NCI-H1930 (cell line): Measurements from ENCODE around the gene ZXDC.

Experiments used
- DNase-seq, 2 experiments: peaks; one replicate each; lab custom pipeline; 2025; lab: John Stamatoyannopoulos, UW

The ZXDC gene

DNA sequence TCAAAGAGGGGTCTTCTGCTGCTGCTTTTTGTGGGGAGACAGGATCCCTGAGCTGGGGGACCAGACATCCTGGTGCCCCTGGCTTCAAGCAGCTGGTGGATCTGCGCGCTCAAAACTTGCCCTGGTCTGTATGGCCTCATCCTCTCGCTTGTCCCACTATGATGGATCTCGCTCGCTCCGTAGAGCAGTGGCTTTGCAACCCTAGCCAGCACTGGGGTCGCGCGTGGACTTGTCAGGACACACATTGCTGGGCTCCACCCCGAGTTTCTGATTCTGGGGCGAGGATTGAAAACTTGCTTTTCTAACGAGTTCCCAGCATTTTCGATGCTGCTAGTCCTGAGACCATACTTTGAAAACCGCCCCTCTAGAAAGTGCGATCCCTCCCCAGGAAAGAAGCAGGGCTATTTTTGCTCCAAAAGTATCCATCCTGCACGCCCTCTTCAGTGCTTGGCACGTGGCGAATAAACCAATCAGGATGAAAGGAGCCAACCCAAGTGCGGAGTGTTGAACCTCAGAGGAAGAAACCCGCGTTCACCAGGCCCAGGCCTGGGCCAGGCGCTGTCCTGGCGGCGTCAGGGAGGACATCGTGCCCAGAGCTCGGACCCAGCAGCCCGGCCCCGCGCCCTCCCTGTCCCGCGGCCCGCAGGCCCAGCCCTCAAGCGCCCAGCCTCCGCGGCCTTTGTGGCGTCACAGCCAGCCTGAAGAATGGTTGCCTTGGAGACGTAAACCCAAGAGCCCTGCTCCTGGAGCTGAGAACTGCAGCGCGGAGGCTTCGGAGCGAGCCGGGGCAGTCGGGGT, 81.3 kb downstream of the ZXDC start, which contains the start of gene CFAP100:
Gene CFAP100 (plus strand): TSS at position 731 of the 798 bp plus-strand sequence. CDS start 1,092 bp downstream, outside the sequence.
- DNase-seq, result peak; percentile 45 to 56

DNA sequence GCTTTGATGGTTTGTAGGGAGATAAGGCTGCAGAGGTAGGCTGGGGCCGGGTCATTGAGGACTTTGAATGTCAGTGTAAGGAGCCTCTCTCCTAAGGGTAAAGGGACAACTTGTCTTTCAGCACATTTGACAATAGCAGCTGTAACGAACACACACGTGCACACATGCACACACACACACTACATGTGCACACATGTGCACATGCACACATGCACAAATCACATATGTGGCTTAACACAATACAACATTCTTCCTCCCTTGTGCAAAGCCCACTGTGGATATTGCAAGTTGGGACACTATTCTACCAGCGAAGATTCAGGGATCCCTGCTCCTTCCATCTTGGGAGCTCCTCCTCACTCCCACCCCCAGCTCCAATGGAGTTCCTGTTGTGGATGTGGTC, 82.1 kb downstream of the ZXDC start:
- DNase-seq, result no peak

DNA sequence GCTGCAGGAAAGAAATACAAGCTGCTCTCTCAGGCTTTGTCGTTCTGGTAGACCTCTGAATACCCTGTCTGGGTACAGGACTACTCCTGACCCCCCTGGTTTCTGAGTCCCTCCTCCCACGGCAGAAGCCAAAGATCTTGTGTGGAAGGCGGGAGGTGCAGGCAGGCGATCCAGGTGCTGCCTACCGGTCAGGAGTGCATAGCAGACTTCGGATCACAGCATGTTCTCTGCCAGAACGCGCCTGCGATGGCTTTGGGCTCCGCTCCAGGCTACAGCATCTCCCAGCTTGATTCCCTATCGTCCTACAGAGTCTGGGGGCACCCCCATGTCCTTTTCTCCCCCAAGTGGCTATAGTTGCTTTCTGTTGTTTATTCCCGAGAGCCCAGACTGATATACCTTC, 83.4 kb downstream of the ZXDC start:
- DNase-seq, result no peak

DNA sequence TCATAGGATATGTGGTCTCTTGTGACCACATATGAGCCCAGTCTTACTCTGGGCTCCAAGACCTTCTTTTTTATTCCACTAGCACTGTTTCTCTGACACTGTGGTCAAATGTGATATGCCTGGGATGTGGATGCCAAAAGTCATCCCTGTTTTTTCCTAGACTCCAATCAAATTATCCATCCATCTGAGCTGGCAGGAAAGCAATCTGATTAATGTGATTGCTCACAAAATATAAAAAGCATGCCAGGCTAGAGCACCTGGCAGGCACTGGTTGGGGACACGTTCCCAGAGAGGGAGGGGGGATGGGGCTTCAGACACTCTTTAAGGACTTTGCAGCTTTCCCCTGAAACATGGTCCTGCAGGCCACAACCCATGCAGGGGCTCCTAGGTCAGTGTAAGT, 84.1 kb downstream of the ZXDC start:
- no peak for DNase-seq

DNA sequence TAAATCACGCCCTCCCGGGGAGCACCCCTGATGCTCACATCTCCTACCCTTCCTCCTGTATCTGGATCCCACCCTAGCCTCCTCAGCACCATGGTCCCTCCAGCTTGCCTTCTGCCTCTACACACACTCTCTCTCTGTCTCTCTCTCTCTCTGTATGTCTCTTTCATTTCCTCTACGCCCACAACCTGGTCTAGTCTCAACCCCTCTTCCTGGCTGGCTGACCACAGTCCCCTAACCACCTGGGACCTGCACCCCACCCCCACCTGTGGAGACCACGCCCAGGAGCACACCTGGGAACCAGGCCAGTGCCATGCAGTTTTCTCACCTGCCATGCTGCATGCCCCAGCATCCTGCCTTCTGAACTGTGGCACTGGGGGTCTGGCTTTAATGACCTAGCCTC, 84.9 kb downstream of the ZXDC start:
- DNase-seq, result no peak

DNA sequence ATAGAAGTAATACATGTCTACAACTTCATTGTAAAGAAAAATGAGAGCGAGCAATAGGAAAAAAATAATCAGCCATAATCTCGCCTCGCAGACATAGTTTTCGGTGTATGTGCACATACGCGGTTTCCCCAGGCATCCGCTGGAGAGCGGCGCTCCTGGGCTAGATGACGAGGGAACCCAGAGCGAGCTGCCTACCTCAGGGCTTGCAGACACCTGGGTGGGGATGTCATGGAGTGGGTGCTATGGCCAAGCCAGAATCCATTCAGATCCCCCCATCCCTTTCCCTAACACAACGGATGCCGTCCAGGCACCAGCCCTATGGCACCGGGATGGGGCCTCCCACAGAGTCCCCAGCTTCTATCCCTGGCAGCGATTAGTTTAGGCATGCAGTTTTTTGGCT, 85.5 kb downstream of the ZXDC start:
- DNase-seq, result no peak

DNA sequence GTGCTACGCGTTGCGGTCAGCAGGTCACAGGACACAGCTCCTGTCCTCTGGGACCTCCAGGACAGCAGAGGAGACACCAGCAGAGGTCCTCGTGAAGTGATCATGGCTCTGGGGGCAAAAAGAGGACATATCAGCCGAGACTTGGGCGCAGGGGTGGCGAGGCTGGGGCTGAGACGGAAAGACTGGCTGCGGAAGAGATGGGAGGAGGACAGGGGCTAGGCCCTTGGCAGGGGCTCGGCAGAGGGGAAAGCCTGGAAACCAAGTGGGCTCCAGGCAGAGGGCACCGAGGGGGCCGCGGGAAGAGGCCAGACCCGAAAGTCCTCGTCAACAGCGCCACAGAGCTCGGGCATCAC, 85.9 kb downstream of the ZXDC start:
- DNase-seq, result peak in 1 of 2 experiments; percentile 14

DNA sequence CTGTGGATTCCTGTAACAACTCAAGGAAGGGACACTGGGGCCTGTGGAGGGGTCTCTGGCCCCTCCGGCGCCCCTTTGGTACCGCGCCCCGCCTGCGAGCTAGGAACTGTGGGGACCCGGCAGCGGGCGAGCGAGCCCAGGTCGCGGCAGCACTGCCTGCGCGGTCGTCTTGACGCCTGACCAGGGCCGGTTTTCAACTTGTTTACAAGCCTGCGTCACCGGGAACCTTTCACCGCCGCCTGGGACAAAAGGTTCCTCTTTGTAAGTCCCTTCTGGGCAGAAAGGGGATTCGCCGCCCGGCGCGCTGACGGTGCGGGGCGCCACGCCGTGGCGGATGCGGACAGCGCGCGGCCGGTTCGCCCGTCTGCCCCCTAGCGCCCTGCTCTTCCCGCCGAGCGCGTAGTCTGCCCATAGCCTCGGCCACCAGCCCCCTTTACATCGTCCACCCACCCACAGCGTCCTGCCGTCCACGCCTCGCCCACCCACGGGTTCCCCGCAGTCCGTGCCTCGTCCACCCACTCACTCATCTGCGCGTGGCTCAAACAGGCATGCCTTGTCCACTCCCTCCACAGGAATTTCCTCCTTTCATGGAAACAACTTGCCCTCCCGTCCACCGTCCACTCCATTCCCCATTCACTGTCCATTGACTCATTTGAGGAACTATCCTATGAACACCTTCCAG, 86.4 kb downstream of the ZXDC start:
- peak; percentile 79 to 84 for DNase-seq
